ENCODE data around the gene GRXCR2.
"Not testable (repeated sequence)": the region's sequence is repeated elsewhere in the genome, so short reads cannot be mapped to it uniquely, and the experiment has no call there.

The GRXCR2 gene

GRCh38 chr5:145887976-145888574, 15.3 kb upstream of the GRXCR2 start:
- in situ Hi-C loops (cut with MboI; ENCODE audit: low sequenced_read_pairs) = no loop called here

DNA sequence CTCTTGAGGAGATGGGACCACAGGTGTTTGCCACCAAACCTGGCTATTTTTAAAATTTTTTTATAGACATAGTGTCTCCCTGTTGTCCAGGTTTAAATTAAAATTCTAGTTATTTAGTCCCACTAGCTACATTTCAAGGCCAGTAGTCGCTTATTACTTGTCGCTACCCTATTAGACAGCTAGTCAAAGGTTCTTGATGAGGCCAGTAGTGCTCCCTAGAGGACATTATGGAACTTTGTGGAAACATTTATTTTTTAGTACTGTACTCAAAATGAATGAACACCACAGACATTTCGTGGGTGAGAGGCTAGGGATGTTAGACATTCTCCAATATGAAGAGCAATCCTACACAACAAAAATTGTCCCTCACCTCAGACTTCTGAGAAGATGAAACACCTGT, 14.4 kb upstream of the GRXCR2 start:
- in situ Hi-C loops (cut with MboI; ENCODE audit: low sequenced_read_pairs) = no loop called here

- in situ Hi-C loops (cut with MboI; ENCODE audit: low sequenced_read_pairs) = no loop called here
These were observed 2.0 kb upstream of the GRXCR2 start for GRCh38 chr5:145874765-145875164.

DNA sequence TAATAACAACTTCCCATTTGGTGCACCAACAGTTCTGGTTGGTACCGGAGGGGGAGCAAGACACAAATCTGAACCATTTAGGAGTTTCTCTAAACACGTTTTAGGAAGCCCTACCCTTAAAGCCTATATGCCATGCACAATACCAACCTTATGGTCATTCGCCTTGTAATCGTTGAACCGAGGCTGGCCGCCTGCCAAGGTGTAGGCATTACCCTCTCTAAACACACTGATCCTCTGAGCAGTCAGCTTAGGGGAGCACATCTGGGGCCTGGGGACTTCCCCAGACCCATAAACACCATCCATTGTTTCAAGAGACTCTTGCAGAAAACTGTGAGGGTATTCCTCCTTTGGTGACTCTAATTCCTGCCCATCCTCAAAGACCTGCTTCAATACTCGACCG, 328 bp downstream of the GRXCR2 start:
- in situ Hi-C loops (cut with MboI; ENCODE audit: low sequenced_read_pairs) = no loop called here

DNA sequence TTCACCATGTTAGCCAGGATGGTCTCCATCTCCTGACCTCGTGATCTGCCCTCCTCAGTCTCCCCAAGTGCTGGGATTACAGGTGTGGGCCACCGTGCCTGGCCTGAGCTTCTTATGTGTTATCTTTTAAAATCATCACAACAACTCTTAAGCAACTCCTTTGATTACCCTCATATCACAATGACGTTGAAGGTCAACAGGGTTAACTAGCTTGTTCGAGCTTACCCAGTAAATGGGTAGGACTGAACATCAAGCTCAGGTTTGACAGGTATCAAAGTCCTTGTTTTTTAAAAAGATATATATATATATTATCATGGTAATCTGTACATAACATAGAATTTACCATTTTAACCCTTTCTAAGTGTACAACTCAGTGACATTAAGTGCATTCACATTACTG, 3.1 kb downstream of the GRXCR2 start:
- in situ Hi-C loops (cut with MboI; ENCODE audit: low sequenced_read_pairs) = no loop called here

DNA sequence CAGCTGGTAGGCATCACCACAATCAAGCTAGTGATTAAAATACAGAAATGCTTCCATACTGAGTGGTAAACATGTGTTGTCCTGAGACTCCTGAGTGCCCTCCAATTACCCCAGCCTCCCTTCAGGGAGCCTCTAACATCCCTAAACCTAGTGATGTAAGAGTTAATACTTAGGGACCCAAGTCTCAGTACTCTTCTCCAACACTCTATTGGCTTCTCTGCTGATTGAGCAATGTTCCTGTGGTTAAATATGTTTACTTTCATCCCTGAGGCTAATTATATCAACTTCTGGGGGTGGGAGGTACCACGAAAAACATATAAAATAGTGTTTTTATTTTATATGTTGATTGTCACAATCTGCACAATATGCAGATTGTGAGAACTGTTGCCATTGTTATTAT, 5.0 kb downstream of the GRXCR2 start:
- in situ Hi-C loops (cut with MboI; ENCODE audit: low sequenced_read_pairs) = no loop called here

GRCh38 chr5:145864432-145864831, 8.4 kb downstream of the GRXCR2 start:
- in situ Hi-C loops (cut with MboI; ENCODE audit: low sequenced_read_pairs) = not testable (repeated sequence)

DNA sequence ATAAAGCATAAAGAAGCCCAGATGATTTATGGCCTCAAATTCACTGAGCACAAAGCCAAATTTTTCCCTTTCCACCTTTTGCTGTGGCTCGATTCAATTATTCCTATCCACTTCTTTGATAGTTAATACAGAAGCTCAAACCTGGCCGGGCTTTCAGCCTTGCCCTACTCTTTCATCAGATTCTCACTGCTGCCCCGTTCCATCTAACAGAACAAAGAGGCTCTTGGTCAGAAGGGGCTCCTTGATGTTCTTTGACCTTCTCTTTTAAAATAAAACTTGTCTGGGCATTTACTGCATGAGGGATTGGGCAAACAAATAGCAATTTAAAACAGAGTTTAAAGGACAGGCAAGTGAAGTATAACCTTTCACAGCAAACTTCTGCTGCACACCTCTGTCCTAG, 9.8 kb downstream of the GRXCR2 start:
- in situ Hi-C loops (cut with MboI; ENCODE audit: low sequenced_read_pairs) = no loop called here

DNA sequence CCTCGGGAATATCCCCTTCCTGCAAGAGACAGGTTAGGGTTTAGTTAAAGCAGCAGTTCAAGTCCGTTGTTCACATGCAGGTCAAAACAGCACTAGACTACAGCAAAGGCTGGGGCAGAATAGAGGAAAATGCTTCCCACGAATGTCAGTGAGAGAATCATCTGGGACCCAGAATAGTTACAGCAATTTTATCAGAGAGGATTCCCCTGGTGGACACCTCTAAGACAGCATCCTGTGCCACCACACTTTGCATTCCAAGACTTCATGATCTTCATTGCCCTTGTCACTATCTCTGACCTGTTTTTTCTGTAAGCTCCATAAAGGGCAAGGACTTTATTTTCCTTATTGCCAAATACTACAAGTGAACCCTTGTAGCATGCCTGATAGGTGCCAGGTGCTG, 12.9 kb downstream of the GRXCR2 start:
- in situ Hi-C loops (cut with MboI; ENCODE audit: low sequenced_read_pairs) = no loop called here

DNA sequence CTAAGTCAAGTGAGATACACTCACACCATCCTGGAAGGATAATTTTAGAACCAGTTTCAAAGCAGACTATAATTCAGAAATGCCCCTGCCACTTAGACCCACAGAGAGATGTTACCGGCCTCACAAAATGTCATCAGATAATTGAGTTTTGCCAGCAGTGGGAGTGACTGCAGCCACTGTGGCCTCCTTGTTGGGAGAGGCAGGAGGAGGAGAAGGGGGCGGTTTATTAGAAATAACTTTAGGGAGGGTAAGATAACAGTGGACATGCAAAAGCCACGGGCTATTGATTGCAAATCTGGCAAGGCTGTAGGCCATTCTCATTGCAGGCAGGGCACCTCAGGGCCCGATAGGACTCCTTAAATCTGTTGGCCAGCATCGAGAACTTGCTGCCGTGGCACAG, 13.4 kb downstream of the GRXCR2 start:
- in situ Hi-C loops (cut with MboI; ENCODE audit: low sequenced_read_pairs) = no loop called here

DNA sequence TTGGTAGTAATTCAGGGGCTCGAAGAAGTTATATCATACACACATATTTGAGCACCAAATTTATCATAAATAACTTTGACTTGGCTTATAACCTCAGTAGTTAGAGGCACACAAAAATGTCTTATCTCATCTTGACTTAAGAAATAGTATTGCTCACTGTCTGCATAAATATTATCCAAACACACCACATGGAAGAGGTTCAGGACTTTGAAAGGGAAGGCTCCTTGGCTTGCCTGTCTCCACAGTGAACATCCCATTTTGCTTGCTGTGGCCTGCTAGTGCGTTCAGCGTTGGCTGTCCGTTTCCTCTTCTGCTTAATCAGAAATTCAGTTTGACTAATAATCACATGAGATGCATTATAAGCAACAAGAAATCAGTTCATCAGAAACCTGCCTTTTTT, 13.9 kb downstream of the GRXCR2 start:
- in situ Hi-C loops (cut with MboI; ENCODE audit: low sequenced_read_pairs) = no loop called here

GRCh38 chr5:145856285-145856818, 16.5 kb downstream of the GRXCR2 start:
- in situ Hi-C loops (cut with MboI; ENCODE audit: low sequenced_read_pairs) = no loop called here

DNA sequence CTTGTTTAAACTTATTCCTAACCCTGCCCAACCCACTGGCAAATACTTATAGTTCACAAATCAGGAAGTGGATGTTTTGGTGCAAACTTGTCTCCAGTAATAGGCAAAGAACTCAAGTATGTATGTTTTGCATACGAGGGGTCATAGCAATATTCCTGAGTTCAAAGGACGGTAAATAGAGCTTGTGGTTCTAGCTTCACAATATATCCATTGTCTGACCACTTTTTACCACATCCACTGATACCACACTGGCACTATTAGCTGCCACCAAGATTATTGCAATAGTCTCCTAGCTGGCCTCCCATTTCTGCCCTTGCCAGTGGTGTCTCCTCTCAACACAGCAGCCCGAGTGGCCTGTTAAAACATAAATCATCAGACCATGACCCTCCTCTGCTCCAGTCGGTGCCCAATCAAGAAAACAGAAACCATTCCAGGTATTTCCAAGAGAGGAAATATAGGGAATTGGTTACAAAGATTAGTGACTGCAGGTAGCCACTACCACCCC, 17.0 kb downstream of the GRXCR2 start:
- in situ Hi-C loops (cut with MboI; ENCODE audit: low sequenced_read_pairs) = no loop called here

DNA sequence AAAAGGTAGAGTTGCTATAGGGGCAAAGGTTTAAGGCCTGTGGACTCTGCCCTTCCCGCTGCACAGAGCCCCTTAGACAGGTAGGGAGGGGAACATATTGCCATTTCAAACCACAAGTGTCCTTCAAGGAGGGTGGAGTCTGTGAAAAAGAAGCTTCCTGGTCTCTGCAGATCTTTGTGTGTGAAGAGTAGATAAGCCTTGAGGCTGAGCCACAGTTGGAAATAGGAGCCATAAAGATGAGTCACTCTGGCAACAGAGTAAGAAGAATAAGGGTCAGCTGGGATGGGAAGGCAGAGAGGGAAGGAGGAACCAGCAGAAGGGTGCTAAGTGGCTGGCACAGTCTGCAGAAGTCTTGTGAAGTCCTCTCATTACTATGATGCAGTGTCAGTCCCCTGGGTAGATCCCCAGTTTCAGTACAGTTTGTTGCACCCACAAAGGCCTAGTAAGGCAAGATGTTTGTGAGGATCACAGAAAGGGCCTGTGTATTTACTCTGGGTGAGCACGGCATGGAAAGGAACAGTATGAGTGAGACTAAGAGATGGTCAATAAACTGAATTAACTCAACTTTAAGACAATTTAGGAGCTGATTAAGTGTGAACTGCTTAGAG, 18.1 kb downstream of the GRXCR2 start:
- in situ Hi-C loops (cut with MboI; ENCODE audit: low sequenced_read_pairs) = no loop called here

- in situ Hi-C loops (cut with MboI; ENCODE audit: low sequenced_read_pairs) = no loop called here
These were observed 18.9 kb downstream of the GRXCR2 start for GRCh38 chr5:145853781-145854376.

GRCh38 chr5:145852990-145853389, 19.8 kb downstream of the GRXCR2 start:
- in situ Hi-C loops (cut with MboI; ENCODE audit: low sequenced_read_pairs) = no loop called here

GRCh38 chr5:145848854-145849253, 24.0 kb downstream of the GRXCR2 start:
- in situ Hi-C loops (cut with MboI; ENCODE audit: low sequenced_read_pairs) = no loop called here

DNA sequence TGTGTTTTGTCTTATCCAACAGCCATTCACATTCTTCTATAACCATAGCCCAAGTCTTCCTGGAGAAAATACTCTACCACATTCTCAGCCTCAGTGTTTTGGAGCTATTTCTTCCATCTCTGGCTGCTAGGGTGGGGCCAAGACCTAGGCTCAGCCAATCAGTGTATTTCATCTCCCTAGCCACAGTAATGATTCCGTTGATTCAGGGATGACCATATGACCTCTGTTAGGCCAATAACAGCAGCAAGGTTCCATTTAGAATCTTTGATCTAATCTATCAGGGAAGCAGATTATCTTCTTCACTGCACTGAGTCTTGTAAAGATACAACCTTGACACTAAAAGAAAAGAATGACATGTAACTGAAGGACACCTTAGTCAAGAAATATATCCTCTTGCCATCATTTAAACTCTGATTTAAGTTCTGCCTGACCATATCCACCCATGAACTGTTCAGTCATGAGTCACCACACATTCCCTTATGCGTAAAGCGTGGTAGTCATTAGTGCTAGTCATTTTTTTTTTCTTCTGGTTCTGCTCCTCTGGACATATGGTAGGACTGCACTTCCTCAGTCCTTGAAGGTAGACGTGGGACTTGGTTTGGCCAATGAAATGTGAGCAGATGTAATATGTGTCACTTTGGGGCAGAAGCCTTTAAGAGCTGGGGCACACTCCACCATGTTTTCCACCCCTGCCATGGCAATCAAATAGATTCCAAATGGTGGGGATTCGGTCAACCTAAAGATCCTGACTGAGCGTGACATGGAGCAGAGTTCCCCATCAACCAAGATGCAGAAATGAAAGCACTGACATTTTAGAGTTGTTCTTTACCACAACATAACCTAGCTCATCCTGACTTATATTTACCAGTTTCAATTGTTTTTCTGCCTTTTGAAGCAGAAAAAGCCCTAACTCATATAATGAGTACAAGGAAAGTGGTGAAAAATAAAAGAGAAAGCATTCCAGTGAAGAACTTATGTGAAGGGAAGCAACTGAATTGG, 25.0 kb downstream of the GRXCR2 start:
- in situ Hi-C loops (cut with MboI; ENCODE audit: low sequenced_read_pairs) = no loop called here

DNA sequence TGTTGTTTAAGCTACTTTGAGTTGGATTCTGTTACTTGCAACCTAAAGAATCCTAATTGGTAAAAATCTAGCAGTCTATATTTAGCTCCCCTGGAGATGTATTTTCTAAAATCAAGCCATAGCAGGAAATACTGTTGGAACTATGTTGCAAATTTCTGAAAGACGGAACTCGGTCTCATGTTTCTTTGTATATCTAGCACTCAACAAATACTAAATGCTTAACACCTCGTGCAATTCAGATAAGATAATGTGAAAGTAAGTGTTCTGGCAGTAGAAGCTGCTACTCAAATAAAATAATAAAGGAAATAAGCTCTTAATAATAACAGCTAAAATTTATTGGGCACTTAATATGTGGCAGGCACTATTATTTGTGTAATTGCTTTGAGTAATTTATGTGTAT, 26.7 kb downstream of the GRXCR2 start:
- in situ Hi-C loops (cut with MboI; ENCODE audit: low sequenced_read_pairs) = no loop called here

DNA sequence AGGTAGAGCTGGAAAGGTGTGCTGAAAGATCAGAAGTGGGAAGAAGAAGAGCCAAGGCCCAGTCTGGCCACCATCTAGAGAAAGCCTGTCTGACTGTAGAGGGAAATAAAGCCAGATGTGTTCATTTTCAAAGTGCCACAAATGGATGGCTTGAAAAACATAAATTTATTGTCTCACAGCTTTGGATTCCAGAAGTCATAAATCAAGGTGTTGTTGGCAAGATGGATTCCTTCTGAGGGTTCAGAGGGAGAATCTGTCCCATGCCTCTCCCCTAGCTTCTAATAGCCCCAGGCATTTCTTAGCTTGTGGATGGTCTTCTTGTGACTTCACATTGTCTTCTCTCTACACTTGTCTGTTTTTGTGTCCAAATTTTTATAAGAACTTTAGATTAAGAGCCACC, 31.5 kb downstream of the GRXCR2 start:
- in situ Hi-C loops (cut with MboI; ENCODE audit: low sequenced_read_pairs) = no loop called here
